NB4 (cell line): Measurements from ENCODE around the gene PNMA8C.

Experiments
- DNase-seq: peaks from one replicate; pipeline ENCODE4 v3.0.0; 2010; ENCODE audit warnings: low read depth
- H3K4me3 ChIP-seq: one replicate; pipeline ENCODE4 v1.5.1; 2011; ENCODE audit warnings: mild to moderate bottlenecking, low read depth, low read length, moderate library complexity
- MYC ChIP-seq: IDR thresholded peaks from 2 replicates; pipeline ENCODE4 v1.6.1; 2011; ENCODE audit warnings: low read depth, low read length
- POLR2A ChIP-seq: IDR thresholded peaks from 2 replicates; pipeline ENCODE4 v1.6.1; 2011; ENCODE audit warnings: mild to moderate bottlenecking; ENCODE audit not compliant: insufficient read length; ENCODE audit errors: extremely low read depth
- TF ChIP-seq, protein P1 (sequence below): IDR thresholded peaks from one replicate; pipeline ENCODE4 v1.5.1; 2012; ENCODE audit warnings: low read depth, low read length
- TF ChIP-seq, protein P2 (sequence below): IDR thresholded peaks from 2 replicates; pipeline ENCODE4 v1.6.1; 2011; ENCODE audit warnings: low read depth, low read length

Gene PNMA8C

DNA sequence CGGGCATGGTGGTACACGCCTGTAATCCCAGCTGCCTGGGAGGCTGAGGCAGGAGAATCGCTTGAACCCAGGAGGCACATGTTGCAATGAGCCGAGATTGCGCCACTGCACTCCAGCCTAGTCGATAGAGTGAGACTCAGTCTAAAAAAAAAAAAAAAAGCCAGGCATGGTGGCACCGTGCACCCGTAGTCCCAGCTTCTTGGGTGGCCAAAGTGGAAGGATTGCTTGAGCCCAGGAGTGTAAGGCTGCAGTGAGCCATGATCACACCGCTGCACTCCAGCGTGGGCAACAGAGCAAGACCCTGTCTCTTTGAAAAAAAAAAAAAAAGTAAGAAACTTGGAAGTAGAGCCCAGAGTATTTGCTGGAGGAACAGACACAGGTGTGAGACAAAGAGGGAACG lies 43.1 kb downstream of the PNMA8C start:
- no peak overlapping the region for H3K4me3 ChIP-seq
- peak; percentile 48 for DNase-seq
- no peak for TF ChIP-seq MYC
- TF ChIP-seq, protein P1, sequence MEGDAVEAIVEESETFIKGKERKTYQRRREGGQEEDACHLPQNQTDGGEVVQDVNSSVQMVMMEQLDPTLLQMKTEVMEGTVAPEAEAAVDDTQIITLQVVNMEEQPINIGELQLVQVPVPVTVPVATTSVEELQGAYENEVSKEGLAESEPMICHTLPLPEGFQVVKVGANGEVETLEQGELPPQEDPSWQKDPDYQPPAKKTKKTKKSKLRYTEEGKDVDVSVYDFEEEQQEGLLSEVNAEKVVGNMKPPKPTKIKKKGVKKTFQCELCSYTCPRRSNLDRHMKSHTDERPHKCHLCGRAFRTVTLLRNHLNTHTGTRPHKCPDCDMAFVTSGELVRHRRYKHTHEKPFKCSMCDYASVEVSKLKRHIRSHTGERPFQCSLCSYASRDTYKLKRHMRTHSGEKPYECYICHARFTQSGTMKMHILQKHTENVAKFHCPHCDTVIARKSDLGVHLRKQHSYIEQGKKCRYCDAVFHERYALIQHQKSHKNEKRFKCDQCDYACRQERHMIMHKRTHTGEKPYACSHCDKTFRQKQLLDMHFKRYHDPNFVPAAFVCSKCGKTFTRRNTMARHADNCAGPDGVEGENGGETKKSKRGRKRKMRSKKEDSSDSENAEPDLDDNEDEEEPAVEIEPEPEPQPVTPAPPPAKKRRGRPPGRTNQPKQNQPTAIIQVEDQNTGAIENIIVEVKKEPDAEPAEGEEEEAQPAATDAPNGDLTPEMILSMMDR = no peak
- TF ChIP-seq, protein P2, sequence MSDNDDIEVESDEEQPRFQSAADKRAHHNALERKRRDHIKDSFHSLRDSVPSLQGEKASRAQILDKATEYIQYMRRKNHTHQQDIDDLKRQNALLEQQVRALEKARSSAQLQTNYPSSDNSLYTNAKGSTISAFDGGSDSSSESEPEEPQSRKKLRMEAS = no peak
- no peak for TF ChIP-seq POLR2A

DNA sequence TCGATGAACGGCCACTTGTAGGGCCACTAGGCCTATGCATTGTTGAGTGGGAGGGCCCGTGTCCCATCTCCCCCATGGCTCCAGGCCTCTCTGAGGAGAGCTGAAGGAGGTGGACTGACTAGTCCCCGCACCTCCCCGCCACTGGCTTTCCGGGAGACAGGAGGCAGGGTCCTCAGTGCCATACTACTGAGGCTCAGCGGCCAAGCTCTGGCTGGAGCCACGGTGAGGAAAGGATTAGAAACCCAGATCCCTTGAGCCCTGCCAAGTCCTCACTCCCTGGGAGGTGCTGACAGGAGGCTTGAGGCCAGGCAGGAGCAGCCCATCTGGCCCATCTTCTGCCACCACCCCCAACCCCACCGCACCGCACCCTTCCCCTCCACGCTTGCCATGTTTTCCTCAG lies 44.3 kb downstream of the PNMA8C start:
- no peak for TF ChIP-seq POLR2A
- TF ChIP-seq, protein P2 = no peak
- H3K4me3 ChIP-seq = no peak overlapping the region
- no peak for DNase-seq

DNA sequence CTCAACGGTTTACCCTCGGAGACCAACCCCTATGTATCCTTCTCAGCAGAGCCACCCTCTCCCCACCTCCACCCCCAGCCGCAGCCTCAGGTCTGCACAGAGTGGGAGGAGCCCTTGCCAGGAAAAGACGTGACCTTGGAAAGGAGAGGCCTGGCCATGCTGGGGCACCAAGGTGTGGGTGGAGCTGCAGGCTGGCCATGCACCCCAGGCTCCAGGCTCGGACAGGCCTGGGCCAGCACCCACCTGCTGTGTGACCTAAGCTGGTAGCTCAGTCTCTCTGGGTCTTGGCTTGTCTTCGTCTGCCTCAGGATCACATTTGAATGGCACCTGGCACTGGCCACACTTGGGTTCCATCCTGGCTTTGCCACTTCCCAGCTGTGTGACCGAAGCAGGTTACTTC lies 44.9 kb downstream of the PNMA8C start:
- no peak overlapping the region for H3K4me3 ChIP-seq
- DNase-seq = no peak
- TF ChIP-seq MYC (no peak), POLR2A (no peak)
- TF ChIP-seq, protein P1 = no peak
- TF ChIP-seq, protein P2 = no peak

DNA sequence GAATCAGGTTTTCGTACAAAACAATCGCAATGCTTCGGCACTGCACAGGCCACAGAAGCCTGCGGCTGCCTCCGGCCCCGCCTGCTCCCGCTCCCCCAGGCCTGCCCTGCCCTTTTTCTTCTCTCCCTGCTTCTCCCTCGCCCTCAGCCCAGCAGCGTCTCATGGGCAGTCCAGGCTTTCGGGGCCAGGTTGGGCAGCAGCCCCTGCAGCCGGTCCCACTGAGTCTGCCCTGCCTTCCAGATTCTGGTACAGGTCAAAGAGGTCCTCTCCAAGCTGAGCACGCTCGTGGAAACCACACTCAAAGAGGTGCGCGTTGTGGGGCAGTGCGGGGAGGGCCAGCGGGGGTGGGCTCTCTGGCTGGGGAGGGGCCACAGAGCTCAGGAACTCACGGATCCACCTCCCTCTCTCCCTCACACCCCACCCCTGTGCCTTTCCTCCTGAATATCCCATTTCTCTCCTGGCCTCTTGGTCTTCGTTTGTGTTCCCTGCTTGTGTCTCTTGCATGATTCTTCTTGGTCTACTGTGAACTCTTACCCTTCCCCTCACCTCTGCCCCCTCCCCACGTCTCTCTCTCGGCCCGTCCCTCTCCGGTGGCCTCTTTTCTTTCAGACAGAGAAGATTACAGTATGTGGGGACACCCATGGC lies 45.4 kb downstream of the PNMA8C start:
- H3K4me3 ChIP-seq = no peak overlapping the region
- TF ChIP-seq, protein P1 = no peak
- TF ChIP-seq, protein P2 = no peak
- TF ChIP-seq POLR2A (no peak), MYC (no peak)

DNA sequence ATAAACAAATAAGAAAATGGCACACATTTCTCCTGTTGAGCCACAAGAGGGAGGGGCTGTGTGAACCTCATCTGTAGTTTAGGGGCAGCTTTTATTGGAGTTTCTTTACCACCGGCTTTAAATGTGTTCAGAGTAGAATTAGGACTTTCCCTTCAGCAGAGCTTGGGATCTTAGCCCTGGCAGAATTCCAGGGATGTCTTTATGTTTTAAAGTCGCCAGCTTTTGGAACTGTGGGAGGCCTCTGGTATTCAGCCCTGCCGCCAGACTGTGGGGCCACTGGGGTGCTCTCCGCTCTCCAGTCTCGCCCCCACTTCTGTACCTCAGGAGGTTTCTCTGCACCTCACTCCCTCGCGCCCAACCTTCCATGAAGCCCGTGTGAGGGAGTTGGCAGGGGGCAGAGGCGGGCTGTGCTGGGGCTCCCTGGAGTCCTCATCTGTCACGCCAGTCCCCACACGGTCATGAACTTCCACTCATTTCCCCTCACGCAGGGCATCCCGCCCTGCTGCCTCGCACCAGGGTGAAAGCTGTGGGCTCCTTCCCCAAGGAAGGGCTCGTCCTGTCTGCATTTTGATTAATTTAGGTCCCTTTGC lies 46.9 kb downstream of the PNMA8C start:
- no peak for DNase-seq
- TF ChIP-seq, protein P1 = no peak
- TF ChIP-seq, protein P2 = no peak
- no peak for TF ChIP-seq POLR2A
- no peak for TF ChIP-seq MYC
- H3K4me3 ChIP-seq = no peak overlapping the region

More for the DNA sequence above, 45.4 kb downstream of the PNMA8C start:
- DNase-seq = peak; percentile 6

DNA sequence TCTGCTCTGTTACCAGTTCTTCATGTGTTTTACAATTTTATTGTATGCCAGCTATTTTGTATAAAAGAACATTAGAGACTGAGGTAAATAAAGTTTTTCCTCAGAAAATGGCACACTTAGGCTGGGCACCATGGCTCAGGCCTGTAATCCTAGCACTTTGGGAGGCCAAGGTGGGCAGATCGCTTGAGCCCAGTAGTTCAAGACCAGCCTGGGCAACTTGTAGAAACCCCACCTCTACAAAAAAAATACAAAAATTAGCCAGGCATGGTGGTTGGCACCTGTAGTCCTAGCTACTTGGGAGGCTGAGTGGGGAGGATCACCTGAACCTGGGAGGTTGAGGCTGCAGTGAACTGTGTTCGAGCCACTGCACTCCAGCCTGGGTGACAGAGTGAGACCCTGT lies 47.4 kb downstream of the PNMA8C start:
- DNase-seq = no peak
- no peak overlapping the region for H3K4me3 ChIP-seq
- no peak for TF ChIP-seq POLR2A
- TF ChIP-seq MYC = no peak
- TF ChIP-seq, protein P2 = no peak
- TF ChIP-seq, protein P1 = no peak
